ENCODE measurements around the gene RNF31. TPM values are rescaled to one million over a fixed set of nuclear protein-coding genes. Genes with fewer than 3 reads are reported as not detected.

Gene RNF31
- total and polyA plus RNA-seq, 2 of the 13 experiments (the other 11 are each of a cell fraction or from before 2014, with no cell fraction given): 48.2 to 86.8 TPM

DNA sequence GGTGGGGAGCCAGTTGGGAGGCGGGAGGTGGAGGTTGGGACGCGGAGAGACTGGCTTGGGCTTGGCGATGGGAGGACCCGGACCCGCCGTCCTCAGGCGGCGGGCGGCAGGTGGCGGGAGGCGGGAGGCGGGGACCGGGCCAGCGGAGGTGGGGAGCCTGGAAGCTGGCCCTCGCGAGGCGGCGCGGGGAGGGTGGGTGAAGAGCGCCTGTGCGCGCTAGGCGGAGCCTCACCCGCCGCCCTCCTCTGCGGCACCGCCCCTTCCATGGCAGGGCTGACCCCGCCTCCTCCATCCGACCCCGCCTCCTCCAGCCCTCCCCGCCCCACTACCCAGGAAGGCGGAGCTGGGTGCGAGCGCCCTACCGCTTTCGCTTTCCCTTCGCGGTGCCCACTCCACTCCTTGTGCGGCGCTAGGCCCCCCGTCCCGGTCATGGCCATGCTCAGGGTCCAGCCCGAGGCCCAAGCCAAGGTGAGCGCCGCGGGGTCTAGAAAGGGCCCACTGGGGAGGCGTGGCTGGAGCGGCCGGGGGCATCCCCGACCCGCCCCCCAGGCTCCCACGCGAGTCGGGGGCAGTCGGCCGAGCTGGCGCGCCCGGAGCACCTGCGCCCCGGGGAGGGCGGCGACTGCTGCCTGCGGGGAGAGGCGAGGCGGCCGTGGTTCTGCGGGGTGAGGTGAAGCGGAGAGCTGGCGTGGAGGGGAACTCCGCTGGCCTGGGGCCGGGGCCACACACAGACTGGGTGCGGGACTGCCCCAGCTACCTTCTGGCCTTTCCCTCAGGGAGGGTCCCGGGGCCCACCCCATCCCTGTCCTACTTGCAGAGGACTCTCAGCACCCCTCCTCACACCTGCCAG, 11.2 kb upstream of the RNF31 start, which contains the start of gene PSME1 (continued):
- TF ChIP-seq, protein P1, sequence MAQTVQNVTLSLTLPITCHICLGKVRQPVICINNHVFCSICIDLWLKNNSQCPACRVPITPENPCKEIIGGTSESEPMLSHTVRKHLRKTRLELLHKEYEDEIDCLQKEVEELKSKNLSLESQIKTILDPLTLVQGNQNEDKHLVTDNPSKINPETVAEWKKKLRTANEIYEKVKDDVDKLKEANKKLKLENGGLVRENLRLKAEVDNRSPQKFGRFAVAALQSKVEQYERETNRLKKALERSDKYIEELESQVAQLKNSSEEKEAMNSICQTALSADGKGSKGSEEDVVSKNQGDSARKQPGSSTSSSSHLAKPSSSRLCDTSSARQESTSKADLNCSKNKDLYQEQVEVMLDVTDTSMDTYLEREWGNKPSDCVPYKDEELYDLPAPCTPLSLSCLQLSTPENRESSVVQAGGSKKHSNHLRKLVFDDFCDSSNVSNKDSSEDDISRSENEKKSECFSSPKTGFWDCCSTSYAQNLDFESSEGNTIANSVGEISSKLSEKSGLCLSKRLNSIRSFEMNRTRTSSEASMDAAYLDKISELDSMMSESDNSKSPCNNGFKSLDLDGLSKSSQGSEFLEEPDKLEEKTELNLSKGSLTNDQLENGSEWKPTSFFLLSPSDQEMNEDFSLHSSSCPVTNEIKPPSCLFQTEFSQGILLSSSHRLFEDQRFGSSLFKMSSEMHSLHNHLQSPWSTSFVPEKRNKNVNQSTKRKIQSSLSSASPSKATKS (CRISPR knock-in tag; IDR thresholded peaks at IDR 0.05): no peak
- TF ChIP-seq, protein P2, sequence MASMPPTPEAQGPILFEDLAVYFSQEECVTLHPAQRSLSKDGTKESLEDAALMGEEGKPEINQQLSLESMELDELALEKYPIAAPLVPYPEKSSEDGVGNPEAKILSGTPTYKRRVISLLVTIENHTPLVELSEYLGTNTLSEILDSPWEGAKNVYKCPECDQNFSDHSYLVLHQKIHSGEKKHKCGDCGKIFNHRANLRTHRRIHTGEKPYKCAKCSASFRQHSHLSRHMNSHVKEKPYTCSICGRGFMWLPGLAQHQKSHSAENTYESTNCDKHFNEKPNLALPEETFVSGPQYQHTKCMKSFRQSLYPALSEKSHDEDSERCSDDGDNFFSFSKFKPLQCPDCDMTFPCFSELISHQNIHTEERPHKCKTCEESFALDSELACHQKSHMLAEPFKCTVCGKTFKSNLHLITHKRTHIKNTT (CRISPR knock-in tag; IDR thresholded peaks at IDR 0.05): no peak; the same call in 1 of the 2 replicates
- TF ChIP-seq ELF1 (CRISPR knock-in tag; IDR thresholded peaks at IDR 0.05): peak; percentile 84
- no peak; the same call in 1 of the 2 replicates for TF ChIP-seq ZFP1 (CRISPR knock-in tag; IDR thresholded peaks at IDR 0.05)
- peak; percentile 34 for TF ChIP-seq FOXO1 (CRISPR knock-in tag; IDR thresholded peaks at IDR 0.05)
- TF ChIP-seq, protein P3, sequence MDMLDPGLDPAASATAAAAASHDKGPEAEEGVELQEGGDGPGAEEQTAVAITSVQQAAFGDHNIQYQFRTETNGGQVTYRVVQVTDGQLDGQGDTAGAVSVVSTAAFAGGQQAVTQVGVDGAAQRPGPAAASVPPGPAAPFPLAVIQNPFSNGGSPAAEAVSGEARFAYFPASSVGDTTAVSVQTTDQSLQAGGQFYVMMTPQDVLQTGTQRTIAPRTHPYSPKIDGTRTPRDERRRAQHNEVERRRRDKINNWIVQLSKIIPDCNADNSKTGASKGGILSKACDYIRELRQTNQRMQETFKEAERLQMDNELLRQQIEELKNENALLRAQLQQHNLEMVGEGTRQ (IDR thresholded peaks at IDR 0.05; ENCODE audit: low read depth, low read length): no peak
- TF ChIP-seq, protein P3 (CRISPR knock-in tag; IDR thresholded peaks at IDR 0.05; ENCODE audit: borderline replicate concordance): no peak
- peak; percentile 96 for TF ChIP-seq PHF8 (CRISPR knock-in tag; IDR thresholded peaks at IDR 0.05)
- TF ChIP-seq NRL (CRISPR knock-in tag; IDR thresholded peaks at IDR 0.05; ENCODE audit: borderline replicate concordance): no peak
- TF ChIP-seq ZSCAN22 (CRISPR knock-in tag; IDR thresholded peaks at IDR 0.05): no peak
- peak; percentile 92; the same call in 1 of the 2 replicates for TF ChIP-seq ZNF292 (CRISPR knock-in tag; IDR thresholded peaks at IDR 0.05; ENCODE audit: borderline replicate concordance, low read depth)
- peak in 1 of 2 experiments; percentile 31; a peak in 1 of 4 replicates for TF ChIP-seq POLR2A (IDR thresholded peaks at IDR 0.05; ENCODE audit: insufficient read depth in 1 of 2, low read depth in 2 of 2, low read length in 2 of 2)
- TF ChIP-seq, protein P4, sequence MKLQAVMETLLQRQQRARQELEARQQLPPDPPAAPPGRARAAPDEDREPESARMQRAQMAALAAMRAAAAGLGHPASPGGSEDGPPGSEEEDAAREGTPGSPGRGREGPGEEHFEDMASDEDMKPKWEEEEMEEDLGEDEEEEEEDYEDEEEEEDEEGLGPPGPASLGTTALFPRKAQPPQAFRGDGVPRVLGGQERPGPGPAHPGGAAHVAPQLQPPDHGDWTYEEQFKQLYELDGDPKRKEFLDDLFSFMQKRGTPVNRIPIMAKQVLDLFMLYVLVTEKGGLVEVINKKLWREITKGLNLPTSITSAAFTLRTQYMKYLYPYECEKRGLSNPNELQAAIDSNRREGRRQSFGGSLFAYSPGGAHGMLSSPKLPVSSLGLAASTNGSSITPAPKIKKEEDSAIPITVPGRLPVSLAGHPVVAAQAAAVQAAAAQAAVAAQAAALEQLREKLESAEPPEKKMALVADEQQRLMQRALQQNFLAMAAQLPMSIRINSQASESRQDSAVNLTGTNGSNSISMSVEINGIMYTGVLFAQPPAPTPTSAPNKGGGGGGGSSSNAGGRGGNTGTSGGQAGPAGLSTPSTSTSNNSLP (IDR thresholded peaks at IDR 0.05; ENCODE audit: low read depth, low read length): no peak
- TF ChIP-seq ADNP (CRISPR knock-in tag; IDR thresholded peaks at IDR 0.05): no peak
- no peak; the same call in 1 of the 2 replicates for TF ChIP-seq NR1H2 (CRISPR knock-in tag; IDR thresholded peaks at IDR 0.05; ENCODE audit: borderline replicate concordance, low read depth)
- TF ChIP-seq, protein P5, sequence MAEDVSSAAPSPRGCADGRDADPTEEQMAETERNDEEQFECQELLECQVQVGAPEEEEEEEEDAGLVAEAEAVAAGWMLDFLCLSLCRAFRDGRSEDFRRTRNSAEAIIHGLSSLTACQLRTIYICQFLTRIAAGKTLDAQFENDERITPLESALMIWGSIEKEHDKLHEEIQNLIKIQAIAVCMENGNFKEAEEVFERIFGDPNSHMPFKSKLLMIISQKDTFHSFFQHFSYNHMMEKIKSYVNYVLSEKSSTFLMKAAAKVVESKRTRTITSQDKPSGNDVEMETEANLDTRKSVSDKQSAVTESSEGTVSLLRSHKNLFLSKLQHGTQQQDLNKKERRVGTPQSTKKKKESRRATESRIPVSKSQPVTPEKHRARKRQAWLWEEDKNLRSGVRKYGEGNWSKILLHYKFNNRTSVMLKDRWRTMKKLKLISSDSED (CRISPR knock-in tag; IDR thresholded peaks at IDR 0.05): peak; percentile 0; the same call in 1 of the 2 replicates
- TF ChIP-seq, protein P6, sequence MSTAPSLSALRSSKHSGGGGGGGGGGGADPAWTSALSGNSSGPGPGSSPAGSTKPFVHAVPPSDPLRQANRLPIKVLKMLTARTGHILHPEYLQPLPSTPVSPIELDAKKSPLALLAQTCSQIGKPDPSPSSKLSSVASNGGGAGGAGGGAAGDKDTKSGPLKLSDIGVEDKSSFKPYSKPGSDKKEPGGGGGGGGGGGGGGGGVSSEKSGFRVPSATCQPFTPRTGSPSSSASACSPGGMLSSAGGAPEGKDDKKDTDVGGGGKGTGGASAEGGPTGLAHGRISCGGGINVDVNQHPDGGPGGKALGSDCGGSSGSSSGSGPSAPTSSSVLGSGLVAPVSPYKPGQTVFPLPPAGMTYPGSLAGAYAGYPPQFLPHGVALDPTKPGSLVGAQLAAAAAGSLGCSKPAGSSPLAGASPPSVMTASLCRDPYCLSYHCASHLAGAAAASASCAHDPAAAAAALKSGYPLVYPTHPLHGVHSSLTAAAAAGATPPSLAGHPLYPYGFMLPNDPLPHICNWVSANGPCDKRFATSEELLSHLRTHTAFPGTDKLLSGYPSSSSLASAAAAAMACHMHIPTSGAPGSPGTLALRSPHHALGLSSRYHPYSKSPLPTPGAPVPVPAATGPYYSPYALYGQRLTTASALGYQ (CRISPR knock-in tag; IDR thresholded peaks at IDR 0.05): peak; percentile 87

All from HepG2 (cell line).